H9 (cell line): ENCODE data around the gene KRT80. TPM values are rescaled to one million over a fixed set of nuclear protein-coding genes. Genes with fewer than 3 reads are reported as not detected.

Source experiments
- DNase-seq: peaks from one replicate; pipeline ENCODE4 v3.0.0-alpha.2; 2017
- H2AFZ ChIP-seq: one replicate; pipeline ENCODE4 v1.6.1; 2013; ENCODE audit warnings: mild to moderate bottlenecking, low read length, control low read depth, moderate library complexity
- H2AK5ac ChIP-seq: 2 replicates; pipeline ENCODE4 v1.6.1; 2013; ENCODE audit warnings: low read length, control low read depth, mixed read lengths; ENCODE audit not compliant: insufficient read length
- H2BK120ac ChIP-seq: one replicate; pipeline ENCODE4 v1.6.1; 2013; ENCODE audit warnings: low read depth, mild to moderate bottlenecking, low read length, control low read depth, inconsistent platforms; ENCODE audit not compliant: poor library complexity, severe bottlenecking
- H2BK12ac ChIP-seq: 2 replicates; pipeline ENCODE4 v1.6.1; 2013; ENCODE audit warnings: low read length, control low read depth, mixed read lengths, low read depth; ENCODE audit not compliant: insufficient read length
- H2BK15ac ChIP-seq: 2 replicates; pipeline ENCODE4 v1.6.1; 2013; ENCODE audit warnings: low read depth, low read length, control low read depth
- H2BK20ac ChIP-seq: one replicate; pipeline ENCODE4 v1.6.1; 2013; ENCODE audit warnings: low read depth, mild to moderate bottlenecking, low read length, control low read depth, inconsistent platforms; ENCODE audit not compliant: poor library complexity, severe bottlenecking
- H2BK5ac ChIP-seq: 2 replicates; pipeline ENCODE4 v1.6.1; 2013; ENCODE audit warnings: low read length, control low read depth, mixed read lengths; ENCODE audit not compliant: insufficient read length
- H3K14ac ChIP-seq: 2 replicates; pipeline ENCODE4 v1.6.1; 2013; ENCODE audit warnings: low read length, control low read depth; ENCODE audit not compliant: insufficient read depth
- H3K18ac ChIP-seq: 2 replicates; pipeline ENCODE4 v1.6.1; 2013; ENCODE audit warnings: low read depth, mild to moderate bottlenecking, mixed read lengths, low read length, control low read depth; ENCODE audit not compliant: insufficient read length
- H3K23ac ChIP-seq: 2 replicates; pipeline ENCODE4 v1.6.1; 2013; ENCODE audit warnings: low read length, control low read depth, mixed read lengths, low read depth; ENCODE audit not compliant: insufficient read length
- H3K23me2 ChIP-seq: 2 replicates; pipeline ENCODE4 v1.6.1; 2013; ENCODE audit warnings: low read depth, mild to moderate bottlenecking, mixed read lengths, low read length, control low read depth; ENCODE audit not compliant: insufficient read length, poor library complexity, severe bottlenecking
- H3K27ac ChIP-seq: 2 replicates; pipeline ENCODE4 v1.5.1; 2013; ENCODE audit warnings: low read length, control low read depth, mixed read lengths, low read depth; ENCODE audit not compliant: insufficient read length
- H3K27me3 ChIP-seq: 2 replicates; pipeline ENCODE4 v1.6.1; 2013; ENCODE audit warnings: low read length, control low read depth, inconsistent platforms; ENCODE audit not compliant: insufficient read depth
- H3K4ac ChIP-seq: 2 replicates; pipeline ENCODE4 v1.6.1; 2013; ENCODE audit warnings: low read depth, mild to moderate bottlenecking, control low read depth, inconsistent platforms, low read length, moderate library complexity
- H3K4me1 ChIP-seq: 2 replicates; pipeline ENCODE4 v1.6.1; 2013; ENCODE audit warnings: low read length, control low read depth, inconsistent platforms; ENCODE audit not compliant: insufficient read depth
- H3K4me2 ChIP-seq: 2 replicates; pipeline ENCODE4 v1.6.1; 2013; ENCODE audit warnings: low read length, control low read depth, mixed read lengths; ENCODE audit not compliant: insufficient read length, insufficient read depth
- H3K56ac ChIP-seq: 2 replicates; pipeline ENCODE4 v1.6.1; 2013; ENCODE audit warnings: low read depth, mild to moderate bottlenecking, mixed read lengths, low read length, control low read depth; ENCODE audit not compliant: insufficient read length
- H3K79me1 ChIP-seq: 2 replicates; pipeline ENCODE4 v1.6.1; 2013; ENCODE audit warnings: low read depth, mild to moderate bottlenecking, moderate library complexity, low read length, control low read depth, inconsistent platforms; ENCODE audit not compliant: insufficient read depth, poor library complexity, severe bottlenecking
- H3K79me2 ChIP-seq: 2 replicates; pipeline ENCODE4 v1.6.1; 2013; ENCODE audit warnings: low read length, control low read depth, inconsistent platforms; ENCODE audit not compliant: insufficient read depth
- H3K9ac ChIP-seq: 2 replicates; pipeline ENCODE4 v1.6.1; 2013; ENCODE audit warnings: low read length, control low read depth, mixed read lengths; ENCODE audit not compliant: insufficient read length; ENCODE audit errors: extremely low read depth
- H3K9me3 ChIP-seq: one replicate; pipeline ENCODE4 v1.6.1; 2013; ENCODE audit warnings: low read depth, low read length, inconsistent platforms; ENCODE audit not compliant: control insufficient read depth
- H3T11ph ChIP-seq: one replicate; pipeline ENCODE4 v1.6.1; 2013; ENCODE audit warnings: mild to moderate bottlenecking, low read length, control low read depth, inconsistent platforms
- H4K20me1 ChIP-seq: one replicate; pipeline ENCODE4 v1.6.1; 2013; ENCODE audit not compliant: control insufficient read depth, insufficient read length, insufficient read depth
- H4K5ac ChIP-seq: 2 replicates; pipeline ENCODE4 v1.6.1; 2013; ENCODE audit warnings: low read depth, mild to moderate bottlenecking, mixed read lengths, low read length, control low read depth; ENCODE audit not compliant: insufficient read length
- H4K8ac ChIP-seq: replicated peaks from 2 replicates; pipeline ENCODE4 v1.6.1; 2013; ENCODE audit warnings: low read length, control low read depth, mixed read lengths, low read depth; ENCODE audit not compliant: insufficient read length
- H4K91ac ChIP-seq: 2 replicates; pipeline ENCODE4 v1.6.1; 2013; ENCODE audit warnings: low read depth, mild to moderate bottlenecking, moderate library complexity, mixed read lengths, low read length, control low read depth; ENCODE audit not compliant: insufficient read length
- H3K27ac Mint-ChIP-seq, 3 experiments: 2 replicates in 2 of 3; 3 replicates in 1 of 3; pipeline ENCODE4 v1.8.0; 2020 to 2021; ENCODE audit warnings: mixed read lengths in 3 of 3, mild to moderate bottlenecking in 1 of 3, moderate library complexity in 1 of 3
- H3K27me3 Mint-ChIP-seq: 2 replicates; pipeline ENCODE4 v1.8.0; 2021; ENCODE audit warnings: low read depth, mild to moderate bottlenecking, moderate library complexity, mixed read lengths
- H3K36me3 Mint-ChIP-seq, 3 experiments: 2 replicates in 2 of 3; 3 replicates in 1 of 3; pipeline ENCODE4 v1.8.0; 2020 to 2021; ENCODE audit warnings: low read depth in 3 of 3, mixed read lengths in 3 of 3; ENCODE audit not compliant: insufficient read depth in 1 of 3
- H3K4me1 Mint-ChIP-seq, 2 experiments: 2 replicates each; pipeline ENCODE4 v1.8.0; 2020; ENCODE audit warnings: mixed read lengths in 2 of 2
- H3K4me3 Mint-ChIP-seq, 2 experiments: 2 replicates in 1 of 2; 3 replicates in 1 of 2; pipeline ENCODE4 v1.8.0; 2020 to 2021; ENCODE audit warnings: mild to moderate bottlenecking in 2 of 2, mixed read lengths in 2 of 2, moderate library complexity in 1 of 2
- H3K9me3 Mint-ChIP-seq, 2 experiments: 2 replicates in 1 of 2; 3 replicates in 1 of 2; pipeline ENCODE4 v1.8.0; 2020; ENCODE audit warnings: mild to moderate bottlenecking in 2 of 2, mixed read lengths in 2 of 2, moderate library complexity in 1 of 2
- CTCF ChIP-seq: fragments of 200-600 bp; sonication (generic); conservative IDR thresholded peaks from 3 replicates; pipeline ENCODE4 v1.8.0; 2021; ENCODE audit warnings: antibody characterized with exemption, mild to moderate bottlenecking
- WGBS: extraction: QIAGEN DNeasy Blood & Tissue Kit; methylation state at CpG from one replicate; pipeline ENCODE4 v1.1.7; 2013; ENCODE audit warnings: missing lambda C conversion rate, low lambda C conversion rate, mixed read lengths; ENCODE audit not compliant: insufficient read length; ENCODE audit errors: extremely low coverage; 5-methylcytosine and 5-hydroxymethylcytosine counted together
- total RNA-seq: library from RNA; stranded (reverse); gene quantifications from 2 replicates; pipeline ENCODE4 v1.2.1, GENCODE V29; 2021

The KRT80 gene
- total RNA-seq, 1 experiment from 2014 or later, result not detected

- Histone ChIP-seq H2BK5ac (no peak overlapping the region), H3K4me1 (no peaks in the 10 kb centered on the region; the same call in 1 of the 2 replicates)
Measured at GRCh38 chr12:52189376-52190174, 2.2 kb downstream of the KRT80 start.

More at GRCh38 chr12:52189376-52190174, 2.2 kb downstream of the KRT80 start:
- no peak for TF ChIP-seq CTCF
- Histone ChIP-seq H3K79me1 (no peaks in the 10 kb centered on the region), H3K4me2 (no peak overlapping the region), H3K18ac (no peak overlapping the region), H3K4ac (no peak overlapping the region), H2AFZ (no peak overlapping the region), H3K79me2 (no peaks in the 10 kb centered on the region), H3K56ac (no peak overlapping the region), H3K9me3 (no peaks in the 10 kb centered on the region), H3K9ac (no peak overlapping the region), H2BK120ac (no peak overlapping the region), H2BK20ac (no peak overlapping the region), H4K91ac (no peak overlapping the region), H3K23me2 (no peaks in the 10 kb centered on the region), H2AK5ac (no peak overlapping the region), H3K14ac (no peak overlapping the region), H3T11ph (no peak overlapping the region), H3K27ac (no peak overlapping the region), H2BK12ac (no peak overlapping the region), H2BK15ac (no peak overlapping the region), H3K23ac (no peak overlapping the region), H4K5ac (no peak overlapping the region), H3K27me3 (no peaks in the 10 kb centered on the region), H4K20me1 (no peaks in the 10 kb centered on the region), H4K8ac (no peak overlapping the region)
- DNase-seq, result no peak
- no CpG with 5 or more reads among the region's 3 CpGs for WGBS
- Mint-ChIP-seq H3K4me3 (no peak overlapping the region), H3K9me3 (no peaks in the 10 kb centered on the region), H3K27ac (no peak overlapping the region; a peak in 1 of 7 replicates), H3K27me3 (peaks cover 5% of the 10 kb centered on the region), H3K4me1 (peaks cover 20 to 51% of the 10 kb centered on the region in 2 experiments), H3K36me3 (no peaks in the 10 kb centered on the region)
